A549 (cell line): ENCODE data around the gene C1QTNF1. TPM values are rescaled to one million over a fixed set of nuclear protein-coding genes. Genes with fewer than 3 reads are reported as not detected.
A peak's percentile ranks its signal among the peaks of the same experiment; 100 is the strongest.

Source experiments
- ATAC-seq, 2 experiments: fragments of 200-7000 bp in 1 of 2; fragments of >200 bp in 1 of 2; cut with Nextera tagmentation in 1 of 2; cut with Tn5 transposase in 1 of 2; 3 replicates each; pipeline versions ENCODE4 v1.8.0 to v1.9.1; 2018 to 2020; ENCODE audit warnings: mild to moderate bottlenecking in 1 of 2, moderate library complexity in 1 of 2
- CTCF ChIA-PET: fragments of 300-600 bp; sonication (Branson Sonifier 250); formaldehyde crosslinking; extraction: SDS; loops from one replicate; lab custom pipeline; 2021; ENCODE audit warnings: antibody characterized with exemption, inconsistent platforms; lab: Yijun Ruan, JAX
- POLR2A ChIA-PET: fragments of 350-600 bp; formaldehyde crosslinking; extraction: SDS; loops from one replicate; lab custom pipeline; 2021; ENCODE audit warnings: antibody characterized with exemption, inconsistent platforms; lab: Yijun Ruan, JAX
- DNase-seq, 2 experiments: peaks; one replicate each; pipeline versions ENCODE4 v3.0.0 to v3.0.0-alpha.2; 2011 to 2016; ENCODE audit warnings: low read depth in 1 of 2, low spot score in 1 of 2
- FAIRE-seq: peaks from 2 replicates; lab custom pipeline; 2011; peaks lifted over from hg19 to GRCh38; lab: Jason Lieb, UNC
- H3K27ac ChIP-seq, 2 experiments: fragments of >200 bp; sonication (Bioruptor Twin); formaldehyde crosslinking; 3 replicates each; pipeline ENCODE4 v1.5.1; 2016 to 2017
- H3K4me1 ChIP-seq: fragments of >200 bp; sonication (Bioruptor Twin); formaldehyde crosslinking; 3 replicates; pipeline ENCODE4 v1.6.1; 2016
- H3K4me2 ChIP-seq: fragments of >200 bp; sonication (Bioruptor Twin); formaldehyde crosslinking; 3 replicates; pipeline ENCODE4 v1.6.1; 2016
- H3K4me3 ChIP-seq: fragments of >200 bp; sonication (Bioruptor Twin); formaldehyde crosslinking; 3 replicates; pipeline ENCODE4 v1.5.1; 2016
- H3K9me3 ChIP-seq: fragments of >200 bp; sonication (Bioruptor Twin); formaldehyde crosslinking; 3 replicates; pipeline ENCODE4 v1.6.1; 2016
- CBX2 ChIP-seq: fragments of 200-600 bp; sonication (generic); IDR thresholded peaks from 2 replicates; pipeline ENCODE4 v1.6.1; 2016; ENCODE audit warnings: low read depth, mild to moderate bottlenecking, borderline replicate concordance
- CBX8 ChIP-seq: fragments of 200-600 bp; sonication (generic); IDR thresholded peaks from 2 replicates; pipeline ENCODE4 v1.6.1; 2016
- CTCF ChIP-seq: fragments of >200 bp; sonication (Bioruptor Twin); formaldehyde crosslinking; IDR thresholded peaks from 3 replicates; pipeline ENCODE4 v1.5.1; 2016
- E2F6 ChIP-seq: IDR thresholded peaks from 2 replicates; pipeline ENCODE4 v1.6.1; 2012; ENCODE audit warnings: low read depth, borderline replicate concordance
- ESRRA ChIP-seq: fragments of 150-350 bp; IDR thresholded peaks from 2 replicates; pipeline ENCODE4 v1.6.1; 2014; ENCODE audit warnings: mild to moderate bottlenecking, low read length, borderline replicate concordance
- FOXS1 ChIP-seq: fragments of 250-450 bp; sonication (Bioruptor Pico); IDR thresholded peaks from 2 replicates; pipeline ENCODE4 v1.5.0; 2020; ENCODE audit warnings: mild to moderate bottlenecking, moderate library complexity
- HES2 ChIP-seq: fragments of >200 bp; sonication (Bioruptor Twin); formaldehyde crosslinking; IDR thresholded peaks from 2 replicates; pipeline ENCODE4 v1.6.1; 2016
- HEYL ChIP-seq: fragments of 250-450 bp; sonication (Bioruptor Pico); IDR thresholded peaks from 2 replicates; pipeline ENCODE4 v1.8.0; 2021; ENCODE audit warnings: mild to moderate bottlenecking, moderate library complexity
- HOXB13 ChIP-seq: fragments of 250-450 bp; sonication (Bioruptor Pico); IDR thresholded peaks from 2 replicates; pipeline ENCODE4 v1.5.0; 2020; ENCODE audit warnings: low read depth, mild to moderate bottlenecking, moderate library complexity
- HOXB5 ChIP-seq: fragments of 250-450 bp; sonication (Bioruptor Pico); IDR thresholded peaks from 2 replicates; pipeline ENCODE4 v1.5.0; 2020; ENCODE audit warnings: mild to moderate bottlenecking, moderate library complexity
- MAFK ChIP-seq: fragments of 450-650 bp; IDR thresholded peaks from 2 replicates; pipeline ENCODE4 v1.6.1; 2014; ENCODE audit not compliant: partially characterized antibody
- MAX ChIP-seq: IDR thresholded peaks from 2 replicates; pipeline ENCODE4 v1.6.1; 2012
- MAZ ChIP-seq: fragments of 150-350 bp; IDR thresholded peaks from 2 replicates; pipeline ENCODE4 v1.6.1; 2014; ENCODE audit warnings: antibody characterized with exemption, low read depth, low read length, borderline replicate concordance
- MYC ChIP-seq: IDR thresholded peaks from 2 replicates; pipeline ENCODE4 v1.6.1; 2012; ENCODE audit warnings: mild to moderate bottlenecking, inconsistent platforms, low read length, improper control_type of control experiment, borderline replicate concordance
- NFE2L2 ChIP-seq: fragments of 150-350 bp; conservative IDR thresholded peaks from 2 replicates; pipeline ENCODE4 v1.6.1; 2014; ENCODE audit warnings: low read length
- PBX3 ChIP-seq: IDR thresholded peaks from 2 replicates; pipeline ENCODE4 v1.6.1; 2012
- PHF8 ChIP-seq: fragments of 200-600 bp; sonication (generic); IDR thresholded peaks from 2 replicates; pipeline ENCODE4 v1.6.1; 2016; ENCODE audit warnings: low read depth, mild to moderate bottlenecking, antibody characterized with exemption, moderate library complexity, borderline replicate concordance
- POLR2A ChIP-seq: IDR thresholded peaks from 2 replicates; pipeline ENCODE4 v1.6.1; 2012; ENCODE audit warnings: mild to moderate bottlenecking, low read length
- RAD21 ChIP-seq, 2 experiments: fragments of >200 bp in 1 of 2; sonication (Bioruptor Twin) in 1 of 2; formaldehyde crosslinking in 1 of 2; IDR thresholded peaks in 1 of 2; conservative IDR thresholded peaks in 1 of 2; 2 replicates in 1 of 2; 3 replicates in 1 of 2; pipeline ENCODE4 v1.6.1; 2012 to 2018; ENCODE audit warnings: inconsistent platforms in 1 of 2
- RARB ChIP-seq: fragments of 250-450 bp; sonication (Bioruptor Pico); IDR thresholded peaks from 2 replicates; pipeline ENCODE4 v1.8.0; 2021; ENCODE audit warnings: mild to moderate bottlenecking, moderate library complexity
- RFX5 ChIP-seq: fragments of 450-650 bp; IDR thresholded peaks from 2 replicates; pipeline ENCODE4 v1.7.1; 2014; ENCODE audit warnings: antibody characterized with exemption, mild to moderate bottlenecking, moderate library complexity
- RNF2 ChIP-seq: fragments of 200-600 bp; sonication (generic); IDR thresholded peaks from 2 replicates; pipeline ENCODE4 v1.6.1; 2016; ENCODE audit warnings: low read depth, mild to moderate bottlenecking, antibody characterized with exemption, moderate library complexity, borderline replicate concordance
- SREBF2 ChIP-seq: fragments of 450-650 bp; IDR thresholded peaks from 2 replicates; pipeline ENCODE4 v1.6.1; 2014; ENCODE audit warnings: mild to moderate bottlenecking, moderate library complexity
- TFCP2L1 ChIP-seq: fragments of 250-450 bp; sonication (Bioruptor Pico); IDR thresholded peaks from 2 replicates; pipeline ENCODE4 v1.5.0; 2021; ENCODE audit warnings: mild to moderate bottlenecking
- ZNF302 ChIP-seq: fragments of 250-450 bp; sonication (Bioruptor Pico); IDR thresholded peaks from 2 replicates; pipeline ENCODE4 v1.9.0; 2021; ENCODE audit warnings: inconsistent platforms, mild to moderate bottlenecking, moderate library complexity
- WGBS: methylation state at CpG from one replicate; pipeline ENCODE4 v1.1.6; 2017; ENCODE audit errors: missing lambda C conversion rate; 5-methylcytosine and 5-hydroxymethylcytosine counted together
- polyA plus RNA-seq, 4 experiments: library from polyadenylated mRNA; depleted of rRNA in 3 of 4; stranded (reverse); fragments of >200 nt; fragmentation: RNase III in 1 of 4; extraction: RNeasy Plus Mini Kit Qiagen cat#74134 plus additional on column Dnase treatment in 1 of 4; gene quantifications; 2 replicates in 3 of 4; 3 replicates in 1 of 4; pipeline ENCODE4 v1.2.3, GENCODE V29; 2011 to 2017

C1QTNF1 gene
- polyA plus RNA-seq, 2 of the 4 experiments (the other 2 are of a cell fraction) = 10.2 to 26.1 TPM

GRCh38 chr17:79053251-79053925, 29.4 kb downstream of the C1QTNF1 start:
- peaks cover 17% of the 10 kb centered on the region; the same call in 2 of the 3 replicates for H3K9me3 ChIP-seq
- ATAC-seq = no peak
- no peaks in the 10 kb centered on the region for H3K4me1 ChIP-seq
- ChIA-PET CTCF (interaction anchor here (0.8 to 11.9 kb wide), 14 partner anchors 7 to 347 kb away, joined by 3 to 289 read pairs (median 4); partner anchors contain the start of gene CANT1), POLR2A (no interaction called here)
- 48% methylated on average over 2 of the region's 2 CpGs for WGBS
- no peak overlapping the region for H3K4me2 ChIP-seq
- FAIRE-seq = peak; percentile 65
- H3K27ac ChIP-seq = no peak overlapping the region
- H3K4me3 ChIP-seq = no peak overlapping the region
- DNase-seq = no peak
- TF ChIP-seq FOXS1 = no peak
- no peak for TF ChIP-seq HEYL (CRISPR knock-in tag)
- no peak for TF ChIP-seq SREBF2
- TF ChIP-seq MAX = no peak
- TF ChIP-seq RAD21 (conservative IDR thresholded peaks at IDR 0.05 in 1 of 2, IDR thresholded peaks at IDR 0.05 in 1 of 2) = no peak
- no peak for TF ChIP-seq CBX8
- no peak for TF ChIP-seq HES2
- no peak for TF ChIP-seq NFE2L2

- CTCF ChIA-PET = interaction anchor here (0.6 to 11.9 kb wide), 14 partner anchors 6 to 337 kb away, joined by 3 to 289 read pairs (median 4); partner anchors contain the start of gene CANT1
- no peak for ATAC-seq
- POLR2A ChIA-PET = no interaction called here
These were observed 30.4 kb downstream of the C1QTNF1 start for GRCh38 chr17:79054200-79054960.

GRCh38 chr17:79055197-79055596, 31.2 kb downstream of the C1QTNF1 start:
- Histone ChIP-seq H3K27ac (no peak overlapping the region), H3K4me2 (no peak overlapping the region), H3K4me1 (no peaks in the 10 kb centered on the region), H3K9me3 (peaks cover 17% of the 10 kb centered on the region; the same call in 2 of the 3 replicates), H3K4me3 (no peak overlapping the region)
- no peak for DNase-seq
- ChIA-PET CTCF (interaction anchor here (1.9 to 11.9 kb wide), 6 partner anchors 9 to 34 kb away, joined by 6 to 289 read pairs (median 10); no protein-coding TSS in a partner anchor), POLR2A (no interaction called here)
- FAIRE-seq = no peak
- WGBS = 87% methylated on average over 5 of the region's 5 CpGs
- ATAC-seq = no peak
- TF ChIP-seq ESRRA (no peak), RNF2 (no peak), PBX3 (no peak), CTCF (no peak), E2F6 (no peak), HOXB13 (no peak), RFX5 (no peak), RARB (CRISPR knock-in tag) (no peak)

More at GRCh38 chr17:79054200-79054960, 30.4 kb downstream of the C1QTNF1 start:
- no peak overlapping the region for H3K4me3 ChIP-seq
- H3K27ac ChIP-seq = no peak overlapping the region
- WGBS = 28% methylated on average over 2 of the region's 2 CpGs
- peaks cover 17% of the 10 kb centered on the region; the same call in 2 of the 3 replicates for H3K9me3 ChIP-seq
- TF ChIP-seq MAZ = no peak
- no peak for TF ChIP-seq PHF8
- no peak for TF ChIP-seq HES2
- TF ChIP-seq HEYL (CRISPR knock-in tag) = no peak
- no peak for TF ChIP-seq POLR2A
- no peak for TF ChIP-seq ZNF302 (CRISPR knock-in tag)
- no peak for TF ChIP-seq CTCF
- TF ChIP-seq TFCP2L1 (CRISPR knock-in tag) = no peak
- no peak for TF ChIP-seq CBX2
- TF ChIP-seq HOXB5 (CRISPR knock-in tag) = no peak
- TF ChIP-seq ESRRA = no peak
- TF ChIP-seq MAFK = no peak
- no peak for TF ChIP-seq MYC
- TF ChIP-seq, all 56 proteins: peak for 0
- no peak overlapping the region for H3K4me2 ChIP-seq
- peak in 1 of 2 experiments; percentile 54 for DNase-seq
- H3K4me1 ChIP-seq = no peaks in the 10 kb centered on the region
- no peak for FAIRE-seq
